NCI-H1694 (cell line): Measurements from ENCODE around the gene MBD3.

Experiments used
- DNase-seq: peaks from one replicate; lab custom pipeline; 2025; lab: John Stamatoyannopoulos, UW

Gene MBD3

DNA sequence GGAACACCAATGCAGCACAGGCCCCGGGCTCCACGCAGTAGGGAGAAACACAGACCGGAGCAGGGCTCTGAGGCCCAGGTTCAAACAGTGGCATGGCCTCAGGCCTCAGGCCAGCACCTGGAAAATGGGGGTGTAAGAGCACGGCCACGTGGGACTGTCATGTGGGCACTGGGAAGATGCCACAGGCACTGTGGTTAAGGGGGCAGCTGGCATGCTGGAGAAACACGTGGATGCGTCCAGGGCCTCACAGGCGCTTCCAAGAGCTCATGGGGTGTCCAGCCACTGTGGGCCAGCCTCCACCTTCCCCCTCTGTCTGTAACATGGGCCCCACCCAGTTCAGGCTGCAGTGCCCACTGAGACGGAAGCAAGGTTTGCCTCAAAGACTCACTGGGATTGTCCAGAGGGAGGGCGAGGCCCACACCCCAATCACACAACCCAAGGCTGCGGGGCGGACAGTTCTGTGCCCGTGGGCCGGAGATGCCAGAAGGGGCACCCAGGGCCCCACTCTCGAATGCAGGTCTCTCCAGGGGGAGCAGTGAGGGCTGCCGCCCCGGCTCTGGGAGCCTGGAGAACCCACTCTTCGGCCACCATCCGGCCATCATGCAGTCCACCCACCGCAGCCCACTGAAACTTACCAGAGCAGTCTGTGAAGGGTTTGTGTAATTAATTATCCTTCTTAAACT lies 6.3 kb upstream of the MBD3 start:
- no peak for DNase-seq

DNA sequence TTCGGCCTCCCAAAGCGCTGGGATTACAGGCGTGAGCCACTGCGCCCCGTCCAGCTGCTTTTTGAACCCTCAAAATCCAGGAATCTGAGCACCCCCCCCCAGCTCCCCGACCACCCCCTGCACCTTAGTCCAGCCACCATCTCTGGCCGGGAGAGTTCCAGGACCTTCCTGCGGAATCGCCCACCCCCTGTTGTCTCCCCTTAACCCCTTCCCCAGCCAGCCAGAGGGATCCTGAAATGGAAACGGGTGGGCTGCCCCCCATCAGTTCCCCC lies 772 bp upstream of the MBD3 start:
- DNase-seq, result no peak

DNA sequence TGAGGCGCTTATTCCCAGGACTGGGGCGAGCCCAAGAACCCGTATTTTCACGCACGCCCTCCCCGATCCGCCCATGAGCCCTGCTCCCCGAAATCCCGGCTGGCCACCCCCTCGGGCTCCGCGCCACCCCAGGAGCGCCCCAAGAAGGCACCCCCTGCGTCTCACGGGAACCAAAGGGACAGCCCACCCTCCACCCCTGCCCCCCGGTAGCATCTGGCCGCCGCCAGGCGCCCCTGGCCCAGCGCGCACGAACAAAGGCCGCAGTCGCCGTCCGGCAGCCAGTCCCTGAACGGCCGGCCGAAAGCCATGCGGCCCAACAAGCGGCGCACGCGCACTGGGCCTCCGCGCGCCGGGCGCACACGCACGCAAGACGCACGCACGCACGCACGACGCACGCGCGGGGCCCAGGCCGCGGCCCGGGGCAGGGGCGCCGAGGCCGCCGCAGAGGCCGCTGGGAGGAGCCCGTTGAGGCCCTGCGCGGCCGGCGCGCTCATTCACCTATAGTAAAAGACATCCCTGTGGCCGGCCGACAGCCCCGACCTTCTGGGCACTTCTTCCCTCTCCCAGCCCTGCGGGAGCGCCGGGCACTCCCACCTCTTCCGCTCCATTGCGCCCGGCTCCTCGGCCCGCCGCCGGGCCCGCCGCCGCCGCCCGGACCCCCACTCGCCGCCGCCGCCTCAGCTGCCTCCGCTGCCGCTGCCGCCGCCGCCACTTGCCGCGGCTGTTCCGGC lies 476 bp downstream of the MBD3 start:
- DNase-seq, result peak; percentile 10

GRCh38 chr19:1591421-1592023 lies 1.1 kb downstream of the MBD3 start:
- peak; percentile 22 for DNase-seq

- peak; percentile 25 for DNase-seq
These were observed 1.8 kb downstream of the MBD3 start for GRCh38 chr19:1590641-1591397.

GRCh38 chr19:1587872-1588271 lies 4.8 kb downstream of the MBD3 start:
- no peak for DNase-seq

- no peak for DNase-seq
These were observed 7.5 kb downstream of the MBD3 start for GRCh38 chr19:1585243-1585580.

GRCh38 chr19:1584500-1585242 lies 8.0 kb downstream of the MBD3 start:
- no peak for DNase-seq

DNA sequence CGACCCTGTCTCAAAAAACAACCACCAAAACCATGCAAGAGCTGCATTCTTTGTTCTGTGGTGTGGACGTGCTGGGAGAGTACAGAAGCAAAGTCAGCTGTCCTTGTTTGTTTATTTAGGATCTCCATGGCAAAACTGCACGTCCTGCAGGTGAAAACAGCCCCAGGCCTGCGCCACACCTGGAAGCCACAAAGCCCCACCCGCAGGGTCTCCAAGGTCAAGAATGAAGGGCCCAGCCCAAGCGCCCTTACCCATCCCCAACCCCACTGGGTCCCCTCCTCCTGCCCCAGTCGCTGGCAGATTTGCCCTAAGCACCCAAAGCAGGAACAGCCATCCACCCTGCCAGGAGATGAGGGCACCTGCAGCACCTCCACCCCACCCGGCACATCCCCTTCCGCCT lies 10.5 kb downstream of the MBD3 start:
- DNase-seq, result no peak

- no peak for DNase-seq
These were observed 11.7 kb downstream of the MBD3 start for GRCh38 chr19:1580957-1581356.

GRCh38 chr19:1580382-1580781 lies 12.3 kb downstream of the MBD3 start:
- no peak for DNase-seq

- no peak for DNase-seq
These were observed 13.4 kb downstream of the MBD3 start for GRCh38 chr19:1579222-1579621.

DNA sequence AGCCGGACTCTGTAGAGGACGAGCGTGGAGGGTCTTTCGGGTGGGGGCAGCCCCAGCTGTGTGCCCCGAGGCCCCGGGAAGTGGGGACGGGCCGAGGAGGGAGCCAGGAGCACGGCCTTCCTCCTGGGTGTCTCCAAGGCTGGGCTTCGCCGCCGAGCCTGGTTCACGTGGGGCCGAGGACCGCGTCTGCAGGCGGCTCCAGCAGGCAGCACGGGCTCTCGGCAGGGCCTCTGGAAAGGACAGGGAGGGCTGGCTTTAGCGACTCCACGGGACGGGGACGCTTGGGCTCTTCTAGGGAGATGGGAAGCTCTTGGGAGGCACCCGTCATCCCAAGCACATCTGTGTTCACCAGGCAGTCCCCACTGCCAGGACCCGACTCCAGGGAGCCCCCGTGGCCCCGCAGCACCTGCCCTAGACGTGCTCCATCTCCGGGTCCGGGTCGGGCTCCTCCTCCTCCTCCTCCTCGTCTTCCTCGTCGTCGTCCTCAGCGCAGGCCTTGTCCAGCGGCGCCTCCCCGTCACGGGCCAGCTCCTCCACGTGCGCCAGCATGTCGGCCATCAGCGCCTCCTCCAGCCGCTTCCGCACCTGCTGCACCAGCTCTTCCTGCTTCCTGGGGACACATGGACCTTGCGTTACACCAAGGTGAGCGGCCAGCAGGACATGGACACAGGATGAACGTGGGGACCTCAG lies 14.6 kb downstream of the MBD3 start:
- DNase-seq, result no peak

GRCh38 chr19:1577090-1577928 lies 15.4 kb downstream of the MBD3 start:
- no peak for DNase-seq

GRCh38 chr19:1576242-1577089 lies 16.2 kb downstream of the MBD3 start:
- DNase-seq, result no peak

- no peak for DNase-seq
These were observed 17.1 kb downstream of the MBD3 start for GRCh38 chr19:1575323-1576241.

DNA sequence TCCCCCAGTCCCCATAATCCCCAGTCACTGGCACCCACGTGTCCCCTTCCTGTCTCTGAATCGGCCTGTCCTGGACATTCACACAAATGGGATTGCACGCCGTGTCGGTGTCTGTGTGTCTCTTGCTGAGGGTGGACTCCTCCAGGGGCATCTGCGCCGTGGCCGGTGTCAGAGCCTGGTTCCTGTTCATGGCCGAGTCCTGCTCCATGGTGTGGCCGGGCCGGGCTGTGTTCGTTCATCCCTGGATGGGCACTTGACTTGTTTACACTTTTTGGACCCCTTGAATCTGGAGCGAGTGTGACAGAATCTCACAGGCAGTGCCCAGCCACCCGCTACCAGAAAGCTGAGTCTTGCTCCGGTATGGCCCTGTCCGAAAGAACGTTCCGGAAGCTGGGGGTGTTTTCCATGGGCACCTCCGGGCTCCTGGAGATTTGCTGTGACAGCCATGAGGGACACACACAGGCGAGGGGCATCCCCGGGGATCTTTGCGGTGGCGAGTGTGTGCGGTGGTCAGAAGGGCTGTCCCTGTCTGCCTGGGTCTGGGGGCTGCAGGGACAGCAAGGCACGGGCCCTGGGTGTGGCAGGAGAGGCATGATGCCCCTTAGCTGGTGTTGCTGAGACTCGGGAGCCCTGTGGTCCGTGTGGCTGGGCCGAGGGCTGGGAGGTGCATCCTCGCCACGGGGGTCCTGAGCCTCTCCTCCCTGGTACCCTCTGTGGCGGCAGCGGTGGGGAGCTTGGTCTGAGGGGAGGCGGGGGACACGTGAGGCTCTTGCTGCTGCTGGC lies 18.1 kb downstream of the MBD3 start:
- DNase-seq, result no peak

DNA sequence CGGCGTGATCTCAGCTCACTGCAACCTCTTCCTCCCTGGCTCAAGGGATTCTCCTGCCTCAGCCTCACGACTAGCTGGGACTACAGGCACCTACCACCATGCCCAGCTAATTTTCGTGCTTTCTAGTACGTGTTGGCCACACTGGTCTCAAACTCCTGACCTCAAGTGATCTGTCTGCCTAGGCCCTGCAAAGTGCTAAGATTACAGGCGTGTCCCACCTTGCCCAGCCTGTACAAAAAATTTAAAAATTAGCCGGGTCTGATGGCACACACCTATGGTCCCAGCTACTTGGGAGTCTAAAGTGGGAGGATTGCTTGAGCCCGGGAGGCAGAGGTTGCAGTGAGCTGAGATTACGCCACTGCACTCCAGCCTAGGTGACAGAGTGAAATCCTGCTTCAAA lies 19.9 kb downstream of the MBD3 start:
- DNase-seq, result no peak
